GM21528 (cell line): ENCODE results near the gene PKMYT1.
"Not testable (repeated sequence)": the region's sequence is repeated elsewhere in the genome, so short reads cannot be mapped to it uniquely, and the experiment has no call there.

Experiments used
- ATAC-seq: cut with Tn5 transposase; IDR thresholded peaks from one replicate; pipeline ENCODE4 v1.9.1; 2021; ENCODE audit warnings: mild to moderate bottlenecking, moderate library complexity; ENCODE audit not compliant: unreplicated experiment, low FRiP score

Gene PKMYT1

GRCh38 chr16:2942045-2942444, 38.2 kb downstream of the PKMYT1 start:
- ATAC-seq = no peak

GRCh38 chr16:2939968-2940367, 40.3 kb downstream of the PKMYT1 start:
- ATAC-seq = no peak

- no peak for ATAC-seq
These were observed 42.0 kb downstream of the PKMYT1 start for GRCh38 chr16:2938206-2938605.

- no peak for ATAC-seq
These were observed 43.1 kb downstream of the PKMYT1 start for GRCh38 chr16:2937170-2937569.

GRCh38 chr16:2936436-2937011, 43.7 kb downstream of the PKMYT1 start:
- ATAC-seq = no peak

- ATAC-seq = no peak
These were observed 45.8 kb downstream of the PKMYT1 start for GRCh38 chr16:2934450-2934849.

- ATAC-seq = no peak
These were observed 46.5 kb downstream of the PKMYT1 start for GRCh38 chr16:2933701-2934100.

- no peak for ATAC-seq
These were observed 47.1 kb downstream of the PKMYT1 start for GRCh38 chr16:2933136-2933535.

GRCh38 chr16:2931231-2931914, 48.9 kb downstream of the PKMYT1 start:
- ATAC-seq = not testable (repeated sequence)

GRCh38 chr16:2930236-2930635, 50.0 kb downstream of the PKMYT1 start:
- ATAC-seq = no peak

GRCh38 chr16:2929693-2930092, 50.6 kb downstream of the PKMYT1 start:
- ATAC-seq = no peak

GRCh38 chr16:2928796-2929195, 51.5 kb downstream of the PKMYT1 start:
- no peak for ATAC-seq

GRCh38 chr16:2928151-2928550, 52.1 kb downstream of the PKMYT1 start:
- ATAC-seq = not testable (repeated sequence)

GRCh38 chr16:2927010-2927646, 53.1 kb downstream of the PKMYT1 start:
- ATAC-seq = no peak

- no peak for ATAC-seq
These were observed 53.6 kb downstream of the PKMYT1 start for GRCh38 chr16:2926650-2926999.

- no peak for ATAC-seq
These were observed 54.1 kb downstream of the PKMYT1 start for GRCh38 chr16:2925951-2926649.

GRCh38 chr16:2924901-2925755, 55.1 kb downstream of the PKMYT1 start:
- ATAC-seq = no peak

- ATAC-seq = no peak
These were observed 56.8 kb downstream of the PKMYT1 start for GRCh38 chr16:2923481-2923880.
